ENCODE measurements around the gene PILRA. TPM values are rescaled to one million over a fixed set of nuclear protein-coding genes. Genes with fewer than 3 reads are reported as not detected.

The PILRA gene
- total RNA-seq, 1 experiment from 2014 or later: 3.2 TPM

- Histone ChIP-seq H3K79me2 (ENCODE audit: insufficient read depth, low read length) (no peaks in the 10 kb centered on the region), H3K79me1 (ENCODE audit: insufficient read depth, low read depth, low read length, poor library complexity, severe bottlenecking) (no peaks in the 10 kb centered on the region), H2BK5ac (ENCODE audit: insufficient read length, low read length) (no peak overlapping the region), H2BK12ac (ENCODE audit: insufficient read length, low read depth, low read length) (no peak overlapping the region), H4K20me1 (ENCODE audit: control insufficient read depth, insufficient read depth, insufficient read length) (no peaks in the 10 kb centered on the region), H3T11ph (ENCODE audit: low read length) (no peak overlapping the region), H2AFZ (ENCODE audit: low read length) (no peak overlapping the region), H3K9me3 (ENCODE audit: control insufficient read depth, low read depth, low read length) (no peaks in the 10 kb centered on the region), H3K56ac (ENCODE audit: insufficient read length, low read depth, low read length) (no peak overlapping the region), H4K91ac (ENCODE audit: insufficient read length, low read depth, low read length) (no peak overlapping the region), H3K27me3 (ENCODE audit: insufficient read depth, low read length) (no peaks in the 10 kb centered on the region), H3K4me1 (ENCODE audit: insufficient read depth, low read length) (no peaks in the 10 kb centered on the region), H2AK5ac (ENCODE audit: insufficient read length, low read length) (no peak overlapping the region), H4K8ac (replicated peaks; ENCODE audit: insufficient read length, low read depth, low read length) (no peak overlapping the region), H3K23ac (ENCODE audit: insufficient read length, low read depth, low read length) (no peak overlapping the region), H2BK120ac (ENCODE audit: low read depth, low read length, poor library complexity, severe bottlenecking) (no peak overlapping the region), H3K27ac (ENCODE audit: insufficient read length, low read depth, low read length) (no peak overlapping the region), H3K4ac (ENCODE audit: low read depth, low read length) (no peak overlapping the region), H3K14ac (ENCODE audit: insufficient read depth, low read length) (no peak overlapping the region), H3K18ac (ENCODE audit: insufficient read length, low read depth, low read length) (no peak overlapping the region), H2BK20ac (ENCODE audit: low read depth, low read length, poor library complexity, severe bottlenecking) (no peak overlapping the region), H3K9ac (ENCODE audit: extremely low read depth, insufficient read length, low read length) (no peak overlapping the region), H3K23me2 (ENCODE audit: insufficient read length, low read depth, low read length, poor library complexity, severe bottlenecking) (no peaks in the 10 kb centered on the region), H2BK15ac (ENCODE audit: low read depth, low read length) (no peak overlapping the region), H4K5ac (ENCODE audit: insufficient read length, low read depth, low read length) (no peak overlapping the region), H3K4me2 (ENCODE audit: insufficient read depth, insufficient read length, low read length) (no peak overlapping the region)
- Mint-ChIP-seq H3K36me3 (ENCODE audit: insufficient read depth in 1 of 3, low read depth in 3 of 3) (no peaks in the 10 kb centered on the region), H3K4me3 (no peak overlapping the region), H3K27ac (no peak overlapping the region), H3K4me1 (peaks cover 9 to 16% of the 10 kb centered on the region in 2 experiments), H3K27me3 (ENCODE audit: low read depth) (peaks cover 24% of the 10 kb centered on the region), H3K9me3 (no peaks in the 10 kb centered on the region)
- no peak for DNase-seq
- TF ChIP-seq CTCF (conservative IDR thresholded peaks at IDR 0.05): no peak
- WGBS (ENCODE audit: extremely low coverage, insufficient read length, low lambda C conversion rate): no CpG with 5 or more reads among the region's 2 CpGs
Measured at GRCh38 chr7:100387695-100388094, 14.4 kb downstream of the PILRA start.

Data from H9 (cell line).